MG63 (cell line): ENCODE results near the gene NOTCH3. TPM values are rescaled to one million over a fixed set of nuclear protein-coding genes. Genes with fewer than 3 reads are reported as not detected.

ENCODE experiments used
- DNase-seq: peaks from one replicate; pipeline ENCODE4 v3.0.0-alpha.2; 2020
- H3K27me3 ChIP-seq: fragments of 250-450 bp; sonication (Bioruptor Pico); 2 replicates; pipeline ENCODE4 v1.5.1; 2020; ENCODE audit warnings: mild to moderate bottlenecking, moderate library complexity
- H3K36me3 ChIP-seq: fragments of 250-450 bp; sonication (Bioruptor Pico); 2 replicates; pipeline ENCODE4 v1.5.1; 2020; ENCODE audit warnings: mild to moderate bottlenecking, moderate library complexity
- H3K4me3 ChIP-seq: fragments of 250-450 bp; sonication (Bioruptor Pico); 2 replicates; pipeline ENCODE4 v1.5.1; 2020; ENCODE audit warnings: mild to moderate bottlenecking, moderate library complexity
- H3K9me3 ChIP-seq: fragments of 250-450 bp; sonication (Bioruptor Pico); 2 replicates; pipeline ENCODE4 v1.5.1; 2020; ENCODE audit warnings: mild to moderate bottlenecking, moderate library complexity
- total RNA-seq: library from RNA; depleted of rRNA; stranded (reverse); fragments of >200 nt; shearing (Covaris generic); gene quantifications from 2 replicates; pipeline ENCODE4 v1.2.3, GENCODE V29; 2014; ENCODE audit warnings: low replicate concordance

Gene NOTCH3
- total RNA-seq, 1 experiment from 2014 or later = 0.56 TPM

GRCh38 chr19:15239337-15239949 is 38.6 kb upstream of the NOTCH3 start:
- DNase-seq = no peak
- H3K36me3 ChIP-seq = peaks cover 90% of the 10 kb centered on the region

GRCh38 chr19:15238639-15239155 is 37.9 kb upstream of the NOTCH3 start:
- no peaks in the 10 kb centered on the region for H3K9me3 ChIP-seq
- no peaks in the 10 kb centered on the region for H3K27me3 ChIP-seq
- no peak for DNase-seq
- no peak overlapping the region for H3K4me3 ChIP-seq
- H3K36me3 ChIP-seq = peaks cover 89% of the 10 kb centered on the region

More at GRCh38 chr19:15239337-15239949, 38.6 kb upstream of the NOTCH3 start:
- Histone ChIP-seq H3K4me3 (no peak overlapping the region), H3K27me3 (no peaks in the 10 kb centered on the region), H3K9me3 (no peaks in the 10 kb centered on the region)

GRCh38 chr19:15237759-15238638 is 37.2 kb upstream of the NOTCH3 start:
- no peaks in the 10 kb centered on the region for H3K9me3 ChIP-seq
- H3K4me3 ChIP-seq = no peak overlapping the region
- H3K36me3 ChIP-seq = peaks cover 89% of the 10 kb centered on the region
- no peaks in the 10 kb centered on the region for H3K27me3 ChIP-seq
- no peak for DNase-seq

- Histone ChIP-seq H3K4me3 (no peak overlapping the region), H3K36me3 (peaks cover 87% of the 10 kb centered on the region), H3K27me3 (no peaks in the 10 kb centered on the region), H3K9me3 (no peaks in the 10 kb centered on the region)
- DNase-seq = no peak
Measured at GRCh38 chr19:15236886-15237285, 36.1 kb upstream of the NOTCH3 start.

GRCh38 chr19:15235781-15236180 is 35.0 kb upstream of the NOTCH3 start:
- Histone ChIP-seq H3K4me3 (no peak overlapping the region), H3K9me3 (no peaks in the 10 kb centered on the region), H3K27me3 (no peaks in the 10 kb centered on the region), H3K36me3 (peaks cover 82% of the 10 kb centered on the region)
- DNase-seq = no peak

- Histone ChIP-seq H3K27me3 (no peaks in the 10 kb centered on the region), H3K9me3 (no peaks in the 10 kb centered on the region), H3K36me3 (peaks cover 77% of the 10 kb centered on the region), H3K4me3 (no peak overlapping the region)
- no peak for DNase-seq
Measured at GRCh38 chr19:15234431-15235130, 33.8 kb upstream of the NOTCH3 start.

GRCh38 chr19:15231271-15231670 is 30.5 kb upstream of the NOTCH3 start:
- DNase-seq = no peak
- H3K36me3 ChIP-seq = peaks cover 57% of the 10 kb centered on the region
- H3K4me3 ChIP-seq = no peak overlapping the region
- no peaks in the 10 kb centered on the region for H3K9me3 ChIP-seq
- no peaks in the 10 kb centered on the region for H3K27me3 ChIP-seq

- H3K27me3 ChIP-seq = no peaks in the 10 kb centered on the region
- DNase-seq = no peak
- no peak overlapping the region for H3K4me3 ChIP-seq
- H3K36me3 ChIP-seq = peaks cover 30% of the 10 kb centered on the region
- no peaks in the 10 kb centered on the region for H3K9me3 ChIP-seq
Measured at GRCh38 chr19:15227261-15227660, 26.5 kb upstream of the NOTCH3 start.

GRCh38 chr19:15225760-15226159 is 25.0 kb upstream of the NOTCH3 start:
- Histone ChIP-seq H3K36me3 (peaks cover 22% of the 10 kb centered on the region), H3K4me3 (no peak overlapping the region), H3K9me3 (no peaks in the 10 kb centered on the region), H3K27me3 (no peaks in the 10 kb centered on the region)
- no peak for DNase-seq

- H3K4me3 ChIP-seq = peak overlapping the region; percentile 52
- no peaks in the 10 kb centered on the region for H3K27me3 ChIP-seq
- peaks cover 11% of the 10 kb centered on the region for H3K36me3 ChIP-seq
- DNase-seq = no peak
- no peaks in the 10 kb centered on the region for H3K9me3 ChIP-seq
Measured at GRCh38 chr19:15223649-15224361, 23.0 kb upstream of the NOTCH3 start.

GRCh38 chr19:15222738-15223648 is 22.2 kb upstream of the NOTCH3 start:
- DNase-seq = peak; percentile 96
- peaks cover 10% of the 10 kb centered on the region for H3K36me3 ChIP-seq
- H3K27me3 ChIP-seq = no peaks in the 10 kb centered on the region
- H3K4me3 ChIP-seq = peak overlapping the region; percentile 52
- no peaks in the 10 kb centered on the region for H3K9me3 ChIP-seq

- no peak for DNase-seq
- H3K27me3 ChIP-seq = no peaks in the 10 kb centered on the region
- peaks cover 5% of the 10 kb centered on the region for H3K36me3 ChIP-seq
- H3K4me3 ChIP-seq = no peak overlapping the region
- H3K9me3 ChIP-seq = no peaks in the 10 kb centered on the region
Measured at GRCh38 chr19:15220833-15221232, 20.0 kb upstream of the NOTCH3 start.

- H3K36me3 ChIP-seq = peaks cover 5% of the 10 kb centered on the region
- no peak for DNase-seq
- no peak overlapping the region for H3K4me3 ChIP-seq
- H3K9me3 ChIP-seq = no peaks in the 10 kb centered on the region
- no peaks in the 10 kb centered on the region for H3K27me3 ChIP-seq
Measured at GRCh38 chr19:15218501-15218900, 17.7 kb upstream of the NOTCH3 start.

- H3K36me3 ChIP-seq = no peaks in the 10 kb centered on the region; the same call in 1 of the 2 replicates
- DNase-seq = no peak
- no peaks in the 10 kb centered on the region for H3K27me3 ChIP-seq
- no peak overlapping the region for H3K4me3 ChIP-seq
- no peaks in the 10 kb centered on the region for H3K9me3 ChIP-seq
Measured at GRCh38 chr19:15216363-15216762, 15.6 kb upstream of the NOTCH3 start.

- DNase-seq = peak; percentile 61
- Histone ChIP-seq H3K4me3 (no peak overlapping the region), H3K9me3 (no peaks in the 10 kb centered on the region), H3K36me3 (no peaks in the 10 kb centered on the region; the same call in 1 of the 2 replicates), H3K27me3 (no peaks in the 10 kb centered on the region)
Measured at GRCh38 chr19:15213715-15214381, 13.1 kb upstream of the NOTCH3 start.
